K562 (cell line): ENCODE data around the gene GPER1.
"Not testable (repeated sequence)": the region's sequence is repeated elsewhere in the genome, so short reads cannot be mapped to it uniquely, and the experiment has no call there.

Experiments
- ARNT ChIP-seq, 2 experiments: fragments of 450-650 bp; IDR thresholded peaks; 2 replicates each; pipeline ENCODE4 v1.6.1; 2016; ENCODE audit warnings: mild to moderate bottlenecking in 1 of 2
- ATF2 ChIP-seq: sonication (generic); formaldehyde crosslinking; IDR thresholded peaks from 2 replicates; pipeline ENCODE4 v1.8.1; 2022; ENCODE audit warnings: missing genetic modification reagents
- CBX8 ChIP-seq: fragments of 200-600 bp; sonication (generic); IDR thresholded peaks from 2 replicates; pipeline ENCODE4 v1.6.1; 2012; ENCODE audit warnings: borderline replicate concordance, mixed run types, low read depth, mild to moderate bottlenecking, moderate library complexity, mixed read lengths, low read length, control low read depth, inconsistent platforms; ENCODE audit not compliant: poor library complexity, severe bottlenecking; ENCODE audit errors: extremely low read depth
- CTCF ChIP-seq, 3 experiments: IDR thresholded peaks in 2 of 3; conservative IDR thresholded peaks in 1 of 3; 2 replicates each; pipeline ENCODE4 v1.5.1; 2011 to 2012; ENCODE audit warnings: low read length in 3 of 3, mild to moderate bottlenecking in 3 of 3, control low read depth in 2 of 3, improper control_type of control experiment in 1 of 3, inconsistent platforms in 1 of 3, low read depth in 1 of 3, mixed read lengths in 1 of 3, moderate library complexity in 1 of 3; ENCODE audit not compliant: insufficient read depth in 2 of 3
- FOXO4 ChIP-seq: fragments of 450-650 bp; formaldehyde crosslinking; IDR thresholded peaks from 2 replicates; pipeline ENCODE4 v1.4.0; 2020; ENCODE audit warnings: mild to moderate bottlenecking, moderate library complexity
- MAX ChIP-seq: sonication (generic); formaldehyde crosslinking; IDR thresholded peaks from 2 replicates; pipeline ENCODE4 v1.9.0; 2022; ENCODE audit warnings: mild to moderate bottlenecking, missing genetic modification reagents
- NFXL1 ChIP-seq: fragments of 450-650 bp; formaldehyde crosslinking; IDR thresholded peaks from 2 replicates; pipeline ENCODE4 v1.4.0; 2021; ENCODE audit warnings: mild to moderate bottlenecking
- POLR2A ChIP-seq: fragments of 450-650 bp; conservative IDR thresholded peaks from 2 replicates; pipeline ENCODE4 v1.6.1; 2016
- POLR2AphosphoS5 ChIP-seq: IDR thresholded peaks from 2 replicates; pipeline ENCODE4 v1.6.1; 2011; ENCODE audit warnings: mild to moderate bottlenecking, low read depth, low read length, moderate library complexity; ENCODE audit not compliant: control insufficient read depth, insufficient read depth
- SNIP1 ChIP-seq: fragments of 450-650 bp; IDR thresholded peaks from 2 replicates; pipeline ENCODE4 v1.7.1; 2017; ENCODE audit warnings: low read depth, mild to moderate bottlenecking
- ZNF507 ChIP-seq: conservative IDR thresholded peaks from 2 replicates; pipeline ENCODE4 v1.6.1; 2017; ENCODE audit warnings: missing genetic modification characterization, missing compliant biosample characterization
- ZNF589 ChIP-seq: fragments of 200-800 bp; sonication (Bioruptor generic); IDR thresholded peaks from 2 replicates; pipeline ENCODE4 v1.6.1; 2016; ENCODE audit warnings: low read depth, missing genetic modification characterization, missing compliant biosample characterization

- not testable (repeated sequence) for TF ChIP-seq NFXL1; CBX8; ARNT (IDR thresholded peaks at IDR 0.05); ATF2; MAX (CRISPR knock-in tag); POLR2A; POLR2AphosphoS5; SNIP1; CTCF (IDR thresholded peaks at IDR 0.05 in 2 of 3, conservative IDR thresholded peaks at IDR 0.05 in 1 of 3; ENCODE audit: insufficient read depth in 2 of 3, low read depth in 1 of 3, low read length in 3 of 3); ZNF507; ZNF589 (CRISPR knock-in tag); FOXO4 (CRISPR knock-in tag)
Measured at GRCh38 chr7:1116383-1117008, 28.6 kb downstream of the GPER1 start.
